GF-D8 (cell line): Measurements from ENCODE around the gene CDCA3.
A peak's percentile ranks its signal among the peaks of the same experiment; 100 is the strongest.

Experiments used
- DNase-seq: peaks from one replicate; lab custom pipeline; 2025; lab: John Stamatoyannopoulos, UW

Gene CDCA3

DNA sequence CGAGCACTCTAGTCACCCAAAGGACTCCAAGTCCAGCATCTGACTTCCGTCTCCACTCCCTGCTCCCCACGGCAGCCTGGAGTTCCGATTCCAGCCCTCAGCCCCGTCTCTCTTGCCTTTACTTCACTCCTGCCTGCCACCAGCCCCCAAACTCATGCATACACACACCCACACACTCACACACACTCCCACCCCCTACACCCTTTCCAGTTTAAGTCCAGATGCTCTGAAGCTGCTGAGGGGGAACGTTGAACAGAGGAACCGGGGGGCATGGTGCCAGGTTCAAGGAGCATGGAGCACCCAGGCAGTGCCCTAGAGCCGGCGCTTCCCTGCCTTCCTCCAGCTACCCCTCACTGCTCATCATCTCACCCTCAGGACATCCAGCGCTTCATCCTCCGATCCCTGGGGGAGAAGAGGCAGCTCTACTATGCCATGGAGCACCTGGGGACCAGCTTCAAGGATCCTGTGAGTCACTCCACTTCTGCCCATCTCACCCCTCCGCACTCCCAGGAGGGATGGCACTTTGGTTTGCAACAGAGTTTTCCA lies 19.6 kb downstream of the CDCA3 start:
- DNase-seq: no peak

DNA sequence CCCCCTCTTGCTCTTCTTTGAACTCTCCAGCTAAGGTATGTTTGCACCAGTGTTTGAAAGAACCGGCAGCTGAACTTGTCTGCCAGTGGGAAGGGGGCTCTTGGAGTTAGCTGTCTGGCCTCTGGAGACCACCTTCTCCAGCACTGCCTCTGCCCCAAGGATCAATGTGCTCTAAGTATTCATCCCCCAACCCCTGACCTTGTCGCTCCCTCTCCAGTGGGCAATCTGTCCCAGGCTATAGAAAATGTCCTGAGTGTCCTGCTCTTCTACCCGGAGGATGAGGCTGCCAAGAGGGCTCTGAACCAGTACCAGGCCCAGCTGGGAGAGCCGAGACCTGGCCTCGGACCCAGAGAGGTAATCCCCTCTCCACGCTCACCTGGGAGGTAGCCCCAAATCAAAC lies 20.1 kb downstream of the CDCA3 start:
- DNase-seq: no peak

DNA sequence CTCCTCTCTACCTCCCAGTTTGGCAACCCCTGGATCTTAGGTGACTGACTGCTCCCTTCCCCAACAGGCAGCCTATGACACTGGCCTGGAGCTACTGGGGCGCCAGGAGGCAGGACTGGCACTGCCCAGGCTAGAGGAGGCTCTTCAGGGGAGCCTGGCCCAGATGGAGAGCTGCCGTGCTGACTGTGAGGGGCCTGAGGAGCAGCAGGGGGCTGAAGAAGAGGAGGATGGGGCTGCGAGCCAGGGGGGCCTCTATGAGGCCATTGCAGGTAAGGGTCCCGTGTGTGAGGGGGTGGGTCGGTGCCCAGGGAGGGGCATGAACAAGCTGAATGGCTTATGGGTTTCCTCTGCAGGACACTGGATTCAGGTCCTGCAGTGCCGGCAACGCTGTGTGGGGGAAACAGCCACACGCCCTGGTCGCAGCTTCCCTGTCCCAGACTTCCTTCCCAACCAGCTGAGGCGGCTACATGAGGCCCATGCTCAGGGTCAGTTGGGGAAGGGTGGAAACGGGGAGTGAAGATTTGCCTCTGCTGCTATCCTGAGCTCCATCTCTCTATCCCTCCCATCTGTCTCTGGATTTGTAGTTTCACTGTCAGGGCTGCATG lies 20.7 kb downstream of the CDCA3 start:
- DNase-seq: no peak

- no peak for DNase-seq
Observed at GRCh38 chr12:6829536-6830220, 21.4 kb downstream of the CDCA3 start.

GRCh38 chr12:6828781-6829535 lies 22.1 kb downstream of the CDCA3 start:
- DNase-seq: no peak

DNA sequence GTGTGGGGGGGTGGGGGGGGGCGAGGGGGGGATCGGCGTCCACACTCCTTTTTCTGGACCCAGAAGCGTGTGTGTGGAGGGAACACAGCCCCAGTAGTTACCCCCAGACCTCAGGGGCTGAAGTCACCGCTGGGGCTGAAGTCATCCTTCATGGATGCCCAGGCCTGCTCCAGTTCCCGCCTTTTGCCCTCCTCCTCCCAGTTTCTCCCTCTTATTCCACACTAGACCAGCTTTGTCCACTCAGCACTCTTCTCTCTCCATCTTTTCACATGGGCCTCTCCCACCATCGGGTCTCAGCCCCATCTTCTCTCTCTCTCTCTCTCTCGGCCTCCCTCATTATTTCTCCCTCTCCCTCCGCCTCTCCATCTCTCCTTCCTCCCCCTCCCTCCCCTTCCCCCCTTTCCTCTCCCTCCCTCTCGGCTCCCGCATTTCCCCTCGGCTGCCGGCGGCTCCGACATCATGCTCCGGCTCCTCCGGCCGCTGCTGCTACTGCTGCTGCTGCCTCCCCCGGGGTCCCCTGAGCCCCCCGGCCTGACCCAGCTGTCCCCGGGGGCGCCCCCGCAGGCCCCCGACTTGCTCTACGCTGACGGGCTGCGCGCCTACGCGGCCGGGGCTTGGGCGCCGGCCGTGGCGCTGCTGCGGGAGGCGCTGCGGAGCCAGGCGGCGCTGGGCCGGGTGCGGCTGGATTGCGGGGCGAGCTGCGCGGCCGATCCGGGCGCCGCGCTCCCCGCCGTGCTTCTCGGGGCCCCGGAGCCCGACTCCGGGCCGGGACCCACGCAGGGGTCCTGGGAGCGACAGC lies 22.9 kb downstream of the CDCA3 start, which contains the start of gene P3H3:
TSS of gene P3H3 (plus strand) at position 426 of the 799 bp plus-strand sequence. CDS start at position 460, 34 bp downstream.
- no peak for DNase-seq

GRCh38 chr12:6827437-6827911 lies 23.6 kb downstream of the CDCA3 start:
- DNase-seq: peak; percentile 22

DNA sequence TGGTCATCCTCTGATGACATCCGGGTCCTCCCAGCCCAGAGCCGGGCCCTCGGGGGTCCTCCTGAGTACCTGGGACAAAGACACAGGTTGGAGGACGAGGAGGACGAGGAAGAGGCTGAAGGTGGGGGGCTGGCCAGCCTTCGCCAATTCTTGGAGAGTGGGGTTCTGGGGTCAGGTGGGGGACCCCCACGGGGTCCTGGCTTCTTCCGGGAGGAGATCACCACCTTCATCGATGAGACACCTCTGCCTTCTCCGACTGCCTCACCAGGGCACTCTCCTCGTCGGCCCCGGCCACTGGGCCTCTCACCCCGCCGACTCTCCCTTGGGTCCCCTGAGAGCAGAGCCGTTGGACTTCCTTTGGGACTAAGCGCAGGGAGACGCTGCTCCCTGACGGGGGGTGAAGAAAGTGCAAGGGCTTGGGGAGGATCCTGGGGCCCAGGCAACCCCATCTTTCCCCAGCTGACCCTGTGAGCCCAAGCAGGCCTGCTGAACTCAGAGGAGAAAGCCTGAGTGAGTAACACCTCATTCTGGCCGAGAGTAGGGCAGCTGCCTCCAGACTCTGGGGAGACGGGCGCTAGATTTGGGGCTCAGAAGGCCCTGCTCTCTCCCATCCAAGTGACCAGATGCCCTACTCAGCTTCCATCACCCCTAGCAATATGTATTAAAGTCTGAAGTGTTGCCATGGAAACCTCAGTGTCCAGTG lies 24.2 kb downstream of the CDCA3 start:
- DNase-seq: no peak

- no peak for DNase-seq
Observed at GRCh38 chr12:6826125-6826733, 24.9 kb downstream of the CDCA3 start.

DNA sequence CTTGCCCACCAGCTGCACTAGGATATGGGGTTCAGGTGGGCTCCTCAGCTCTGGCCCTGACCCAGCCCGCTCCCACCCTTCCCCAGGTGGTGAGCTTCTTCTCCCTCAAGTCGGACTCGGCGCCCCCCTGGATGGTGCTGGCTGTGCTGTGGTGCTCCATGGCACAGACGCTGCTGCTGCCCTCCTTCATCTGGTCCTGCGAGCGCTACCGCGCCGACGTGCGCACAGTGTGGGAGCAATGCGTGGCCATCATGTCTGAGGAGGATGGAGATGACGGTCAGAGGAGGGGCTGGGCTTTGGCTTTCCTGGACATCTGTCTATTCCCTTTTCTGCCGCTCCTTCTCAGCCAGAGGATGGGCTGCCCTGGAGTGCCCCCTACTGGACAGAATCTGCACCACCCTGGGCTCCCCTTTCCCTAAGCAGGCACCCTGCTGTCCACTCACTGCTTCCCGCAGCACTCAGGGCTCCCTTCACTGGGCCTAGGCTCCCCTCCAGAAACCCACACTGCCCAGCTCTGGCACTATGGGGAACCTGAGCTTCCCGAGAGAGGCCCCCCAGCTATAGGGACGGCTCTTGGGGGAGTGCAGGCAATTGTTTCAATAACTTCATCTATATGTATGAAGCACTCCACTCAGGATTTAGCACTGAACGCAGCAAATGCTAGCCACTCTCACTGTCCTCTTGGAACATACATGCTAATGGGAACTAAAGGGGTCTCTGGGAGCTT lies 25.5 kb downstream of the CDCA3 start:
- DNase-seq: peak; percentile 22

GRCh38 chr12:6824901-6825381 lies 26.1 kb downstream of the CDCA3 start:
- DNase-seq: no peak

DNA sequence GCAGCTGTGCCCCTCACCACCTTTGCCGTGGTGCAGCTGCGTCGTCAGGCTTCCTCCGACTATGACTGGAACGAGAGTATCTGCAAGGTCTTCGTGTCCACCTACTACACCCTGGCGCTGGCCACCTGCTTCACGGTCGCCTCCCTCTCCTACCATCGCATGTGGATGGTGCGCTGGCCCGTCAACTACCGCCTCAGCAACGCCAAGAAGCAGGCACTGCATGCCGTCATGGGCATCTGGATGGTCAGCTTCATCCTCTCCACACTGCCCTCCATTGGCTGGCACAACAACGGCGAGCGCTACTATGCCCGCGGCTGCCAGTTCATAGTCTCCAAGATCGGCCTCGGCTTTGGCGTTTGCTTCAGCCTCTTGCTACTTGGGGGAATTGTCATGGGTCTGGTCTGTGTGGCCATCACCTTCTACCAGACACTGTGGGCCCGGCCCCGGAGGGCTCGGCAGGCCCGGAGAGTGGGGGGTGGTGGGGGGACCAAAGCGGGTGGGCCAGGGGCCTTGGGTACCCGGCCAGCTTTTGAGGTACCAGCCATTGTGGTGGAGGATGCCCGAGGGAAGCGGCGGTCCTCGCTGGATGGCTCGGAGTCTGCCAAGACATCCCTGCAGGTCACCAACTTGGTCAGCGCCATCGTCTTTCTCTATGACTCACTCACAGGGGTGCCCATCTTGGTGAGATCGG lies 26.9 kb downstream of the CDCA3 start:
- DNase-seq: no peak

DNA sequence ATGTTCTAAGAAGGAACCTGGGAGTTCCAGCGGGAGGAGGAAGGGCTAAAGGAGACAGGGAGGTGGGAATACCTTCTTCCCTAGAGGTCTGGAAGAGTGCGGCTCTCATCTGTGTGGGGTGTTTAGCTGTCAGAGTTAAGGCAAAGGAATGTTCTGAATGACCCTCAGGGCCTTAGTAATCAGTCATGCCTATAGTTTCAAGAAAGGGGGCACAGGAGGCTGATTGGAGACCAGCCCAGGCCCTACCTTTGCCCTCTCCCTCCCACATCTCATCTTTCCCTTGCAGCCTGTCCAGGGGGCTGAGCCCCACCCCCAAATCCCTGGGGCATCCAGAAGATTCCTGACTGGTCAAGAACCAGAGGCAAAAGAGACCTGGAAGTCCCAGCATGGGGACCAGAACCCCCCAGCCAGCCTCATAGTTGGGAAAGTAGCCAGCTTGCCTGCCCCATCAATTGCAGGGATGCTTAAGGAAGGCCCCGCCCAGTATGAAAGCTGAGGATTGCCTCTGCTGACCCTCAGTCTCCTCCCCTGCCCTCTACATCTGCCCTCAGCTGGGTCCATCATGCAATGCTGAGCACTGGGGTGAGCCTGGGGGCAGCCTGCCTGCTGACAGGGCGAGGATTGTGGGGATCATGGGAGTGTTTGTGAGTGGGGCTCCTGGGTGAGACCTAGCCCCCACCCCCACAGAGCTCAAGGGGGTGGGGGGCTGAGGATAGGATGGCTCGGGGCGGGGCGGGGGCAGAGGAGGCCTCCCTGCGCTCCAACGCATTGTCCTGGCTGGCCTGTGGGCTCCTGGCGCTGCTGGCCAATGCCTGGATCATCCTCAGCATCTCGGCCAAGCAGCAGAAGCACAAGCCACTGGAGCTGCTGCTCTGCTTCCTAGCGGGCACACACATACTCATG lies 27.7 kb downstream of the CDCA3 start:
- no peak for DNase-seq

DNA sequence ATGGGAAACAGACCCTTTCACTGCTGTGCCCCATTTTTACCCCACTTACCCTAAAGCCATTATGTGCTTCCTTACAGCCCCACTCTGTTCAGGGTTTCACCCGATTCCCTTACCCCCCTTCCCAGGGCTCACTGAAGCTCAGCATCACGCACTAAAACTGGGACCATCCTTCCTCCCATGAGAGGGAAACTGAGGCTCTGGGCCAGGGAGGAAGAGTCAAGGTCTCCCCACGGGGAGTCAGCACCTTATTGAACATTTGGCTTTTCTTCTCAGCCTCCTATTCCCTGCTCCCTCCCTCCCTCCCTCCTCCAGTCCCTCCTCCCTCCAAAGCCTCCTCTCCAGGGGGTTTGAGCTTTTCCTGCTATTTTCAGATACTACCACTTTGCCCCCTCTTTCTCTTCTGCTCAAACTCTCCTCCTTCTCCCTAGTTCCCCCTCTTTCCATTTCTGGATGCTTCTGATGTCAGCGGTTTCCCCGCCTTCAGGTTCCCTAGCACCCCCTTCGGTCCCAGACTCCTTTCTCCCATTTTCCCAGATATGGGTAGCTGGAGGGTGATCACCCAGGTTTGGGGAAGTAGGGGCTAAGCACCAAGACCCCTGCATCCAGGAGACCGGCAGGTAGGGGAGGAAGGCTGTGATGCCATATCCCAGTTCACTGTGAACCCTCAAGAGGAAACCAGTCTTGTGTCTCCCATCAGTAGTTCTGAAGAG lies 28.5 kb downstream of the CDCA3 start:
- DNase-seq: no peak

GRCh38 chr12:6821591-6822425 lies 29.3 kb downstream of the CDCA3 start, which contains the start of gene GPR162:
GPR162 (plus strand) TSS chr12:6821821; CDS start chr12:6823899, 2,078 bp downstream.
- DNase-seq: no peak

- DNase-seq: no peak
Observed at GRCh38 chr12:6820166-6820565, 30.9 kb downstream of the CDCA3 start.
